Pons (tissue), 1 donor: ENCODE measurements around the gene EFCAB8.
A peak's percentile ranks its signal among the peaks of the same experiment; 100 is the strongest.
"Not testable (repeated sequence)": the region's sequence is repeated elsewhere in the genome, so short reads cannot be mapped to it uniquely, and the experiment has no call there.

Experiments
- DNase-seq: peaks from one replicate; pipeline ENCODE4 v3.0.0-alpha.2; 2016; ENCODE audit warnings: low spot score

The EFCAB8 gene

DNA sequence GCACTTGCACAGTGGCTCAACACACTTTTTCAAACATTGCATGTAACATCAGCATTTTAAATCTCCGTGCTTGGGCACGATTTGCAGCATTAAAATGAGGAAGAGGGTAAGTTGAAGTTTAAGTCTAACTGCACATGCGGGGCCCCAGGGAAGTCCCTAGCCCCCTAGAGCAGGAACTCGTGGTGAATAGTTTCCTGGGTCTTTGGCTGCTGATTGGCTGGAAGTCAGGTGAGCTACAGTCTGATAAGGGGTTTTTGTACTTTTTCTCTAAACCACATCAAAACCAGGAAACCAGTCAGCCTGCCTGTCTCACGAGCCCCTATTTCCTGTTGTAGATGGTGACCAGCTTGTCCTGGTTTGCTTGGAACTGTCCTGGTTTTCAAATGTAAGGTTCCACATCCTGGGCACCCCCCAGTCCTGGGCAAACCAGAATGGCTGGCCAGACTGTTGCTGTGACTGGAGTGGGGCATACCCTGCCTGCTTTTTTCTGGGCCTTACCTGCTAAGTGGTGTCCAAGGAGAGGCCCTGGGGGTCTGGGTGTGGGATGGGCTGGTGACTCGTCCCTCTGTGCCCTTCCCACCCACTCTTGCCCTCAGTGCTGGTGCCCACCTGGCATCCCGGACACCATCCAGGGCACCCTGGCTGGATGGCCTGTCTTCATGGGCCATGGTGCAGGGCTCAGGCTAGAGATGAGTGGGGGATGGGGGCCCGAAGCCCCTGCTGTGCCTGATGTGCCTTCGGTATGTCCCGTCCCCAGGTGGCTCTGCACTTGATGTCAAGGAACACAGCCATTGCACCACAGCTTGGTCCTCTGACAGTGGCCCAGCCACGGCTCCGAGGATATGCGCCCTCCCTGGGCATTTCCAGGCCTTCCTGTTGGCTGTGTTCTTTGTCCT is 113.7 kb downstream of the EFCAB8 start:
- DNase-seq = peak; percentile 9

DNA sequence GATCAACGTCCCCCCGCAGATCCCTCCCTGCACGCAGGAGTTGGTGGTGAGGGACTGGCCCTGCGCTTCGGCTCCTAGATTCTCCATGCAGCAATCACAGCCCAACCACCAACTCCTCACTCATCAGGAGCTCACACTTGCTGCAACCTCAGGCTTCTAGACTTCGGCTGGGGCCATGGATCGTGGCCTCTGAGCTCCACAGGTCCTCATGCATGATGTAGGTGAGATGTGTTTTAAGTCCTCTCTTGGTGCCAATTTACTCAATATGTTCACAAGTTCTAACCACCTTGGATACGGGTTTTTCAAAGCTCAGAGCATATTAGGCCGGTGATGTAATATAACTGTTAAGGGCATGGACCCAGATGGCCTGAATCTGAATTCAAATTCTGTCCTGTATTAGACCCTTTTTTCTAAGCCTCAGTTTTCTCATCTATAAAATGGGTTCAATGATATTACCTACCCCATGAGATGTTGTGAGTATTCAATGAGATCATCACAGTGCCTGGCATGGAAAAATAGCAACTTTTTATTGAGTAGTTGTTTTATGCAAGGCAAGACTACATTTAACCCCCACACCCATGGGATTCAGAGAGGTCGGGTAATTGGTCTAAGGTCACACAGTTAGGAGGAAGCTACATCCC is 114.5 kb downstream of the EFCAB8 start:
- DNase-seq = no peak

DNA sequence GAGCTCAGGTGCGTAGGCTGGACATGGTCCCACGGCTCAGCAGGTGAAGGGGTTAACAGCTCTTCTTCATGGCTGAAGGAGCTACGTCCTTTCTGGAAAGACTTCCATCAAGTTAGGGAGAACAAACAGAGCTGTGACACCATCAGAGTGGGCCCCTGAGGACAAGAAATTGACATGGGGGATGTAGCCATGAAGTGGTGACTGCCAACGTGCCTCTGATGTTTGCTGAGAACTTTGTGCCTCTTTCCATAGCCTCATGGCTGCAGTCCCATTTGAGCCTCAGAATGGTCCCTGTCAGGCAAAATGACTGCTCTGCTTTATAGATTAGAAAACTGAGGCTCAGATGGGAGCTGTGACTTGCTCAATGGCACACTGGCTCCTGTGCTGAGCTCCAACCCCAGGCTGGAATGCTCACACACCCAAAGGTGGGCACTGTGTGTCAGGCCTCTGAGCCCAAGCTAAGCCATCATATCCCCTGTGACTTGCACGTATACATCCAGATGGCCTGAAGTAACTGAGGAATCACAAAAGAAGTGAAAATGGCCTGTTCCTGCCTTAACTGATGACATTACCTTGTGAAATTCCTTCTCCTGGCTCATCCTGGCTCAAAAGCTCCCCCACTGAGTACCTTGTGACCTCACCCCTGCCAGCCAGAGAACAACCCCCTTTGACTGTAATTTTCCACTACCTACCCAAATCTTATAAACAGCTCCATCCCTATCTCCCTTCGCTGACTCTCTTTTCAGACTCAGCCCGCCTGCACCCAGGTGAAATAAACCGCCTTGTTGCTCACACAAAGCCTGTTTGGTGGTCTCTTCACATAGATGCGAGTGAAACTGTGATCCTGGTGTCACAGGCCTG is 115.7 kb downstream of the EFCAB8 start:
- not testable (repeated sequence) for DNase-seq

DNA sequence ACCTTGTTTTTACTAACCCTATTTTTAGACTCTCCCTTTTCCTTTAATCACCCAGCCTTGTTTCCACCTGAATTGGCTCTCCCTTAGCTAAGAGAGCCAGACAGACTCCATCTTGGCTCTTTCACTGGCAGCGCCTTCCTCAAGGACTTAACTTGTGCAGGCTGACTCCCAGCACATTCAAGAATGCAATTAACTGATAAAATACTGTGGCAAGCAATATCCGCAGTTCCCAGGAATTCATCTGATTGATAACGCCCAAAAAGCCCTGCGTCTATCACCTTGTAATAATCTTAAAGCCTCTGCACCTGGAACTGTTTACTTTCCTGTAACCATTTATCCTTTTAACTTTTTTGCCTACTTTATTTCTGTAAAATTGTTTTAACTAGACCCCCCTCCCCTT is 116.4 kb downstream of the EFCAB8 start:
- DNase-seq = not testable (repeated sequence)

DNA sequence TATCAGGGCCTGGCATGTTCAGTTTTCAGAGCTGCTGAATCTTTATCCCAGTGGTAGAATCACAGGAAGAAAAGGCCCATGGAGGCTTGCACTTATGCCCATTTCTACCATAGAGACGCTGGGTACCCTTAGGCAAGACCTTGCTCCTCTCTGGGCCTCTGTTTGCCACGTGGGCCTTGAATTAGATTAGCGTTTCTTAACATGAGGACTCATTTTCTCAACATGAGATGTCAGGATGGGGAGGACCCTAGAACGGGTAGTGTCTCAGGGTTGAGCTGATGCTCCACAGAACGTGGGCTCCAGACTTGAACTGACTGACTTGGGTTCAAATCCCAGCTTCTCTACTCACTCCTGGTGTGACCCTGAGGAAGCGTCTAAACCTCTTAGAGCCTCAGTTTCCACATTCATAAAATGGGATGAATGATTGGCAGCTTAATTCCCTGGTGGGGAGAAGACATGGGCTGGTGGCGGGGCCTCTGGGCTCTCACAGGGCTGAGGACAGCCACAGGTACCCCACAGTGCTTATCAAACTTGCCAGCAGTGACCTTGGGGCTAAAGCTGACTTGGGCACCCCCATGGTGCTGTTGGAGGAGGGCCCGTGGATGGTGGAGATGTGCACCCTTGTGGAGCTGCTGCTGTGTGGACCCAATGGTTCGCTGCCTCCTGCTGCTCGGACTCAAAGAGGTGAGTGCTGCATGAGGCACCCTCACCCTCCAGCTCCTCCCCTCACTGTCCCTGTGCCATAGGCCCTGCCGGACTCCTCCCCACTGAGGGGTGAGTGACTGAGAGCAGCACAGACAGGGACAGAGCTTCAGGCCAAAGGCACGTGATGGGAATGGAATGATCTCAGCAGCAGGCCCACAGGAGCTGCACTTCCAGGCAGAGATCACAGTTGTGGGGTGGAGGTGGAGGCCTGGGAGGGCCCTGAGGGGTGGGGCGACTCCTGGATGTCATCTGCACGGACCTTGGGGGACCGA is 117.3 kb downstream of the EFCAB8 start:
- DNase-seq = peak; percentile 8

DNA sequence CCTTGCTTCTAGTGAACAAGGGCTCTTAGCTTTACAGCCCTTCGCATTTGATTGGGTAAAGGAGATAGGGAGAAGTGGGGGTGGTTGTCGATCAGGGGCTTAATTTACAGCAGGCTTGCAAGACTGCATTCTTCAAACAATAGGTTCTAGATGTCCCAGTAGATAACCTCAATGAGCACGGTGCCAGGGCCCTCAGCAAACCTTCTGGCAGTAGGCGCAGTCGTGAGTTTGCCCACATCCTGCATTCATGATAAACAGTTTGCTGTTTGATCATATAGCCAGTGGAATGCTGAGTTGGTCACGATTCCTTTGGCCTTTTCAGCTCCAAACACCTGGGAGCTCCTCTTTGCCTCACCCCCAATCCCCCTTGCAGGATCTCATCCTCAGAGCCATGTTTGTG is 118.0 kb downstream of the EFCAB8 start:
- no peak for DNase-seq

DNA sequence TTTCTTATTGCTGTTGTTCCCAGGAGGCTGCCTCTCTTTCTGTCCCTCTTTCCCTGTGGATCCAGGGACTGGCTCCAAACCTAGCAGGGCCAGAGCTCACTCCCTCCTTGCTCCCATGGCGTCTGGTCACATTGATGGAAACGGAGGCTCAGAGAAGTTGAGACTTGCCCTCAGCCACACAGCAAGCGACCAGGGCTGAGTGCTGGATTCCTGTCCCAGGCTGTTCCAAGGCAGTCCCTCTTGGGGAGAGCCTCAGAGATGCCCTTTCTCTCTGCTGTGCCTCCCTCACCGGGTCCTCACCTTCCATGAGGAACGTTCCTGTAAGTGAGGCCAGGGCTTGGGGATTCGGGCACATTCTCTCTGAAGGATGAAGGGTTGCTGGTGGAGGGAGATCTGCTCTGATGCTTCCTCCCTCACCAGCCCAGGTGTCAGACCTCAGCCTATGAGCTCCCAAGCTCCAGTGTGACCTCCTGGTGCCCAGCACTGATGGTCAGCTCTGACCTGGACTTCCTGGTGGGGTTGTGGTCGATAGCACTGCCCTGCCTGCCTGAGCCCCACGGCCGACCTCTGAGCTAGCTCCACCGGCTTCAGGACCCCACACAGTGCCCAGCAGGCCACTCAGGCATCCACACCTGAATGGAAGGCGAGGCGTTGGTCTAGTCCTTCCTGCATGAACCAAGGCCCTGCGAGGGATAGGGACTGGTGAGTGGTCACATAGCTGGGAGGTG is 118.7 kb downstream of the EFCAB8 start:
- DNase-seq = no peak

DNA sequence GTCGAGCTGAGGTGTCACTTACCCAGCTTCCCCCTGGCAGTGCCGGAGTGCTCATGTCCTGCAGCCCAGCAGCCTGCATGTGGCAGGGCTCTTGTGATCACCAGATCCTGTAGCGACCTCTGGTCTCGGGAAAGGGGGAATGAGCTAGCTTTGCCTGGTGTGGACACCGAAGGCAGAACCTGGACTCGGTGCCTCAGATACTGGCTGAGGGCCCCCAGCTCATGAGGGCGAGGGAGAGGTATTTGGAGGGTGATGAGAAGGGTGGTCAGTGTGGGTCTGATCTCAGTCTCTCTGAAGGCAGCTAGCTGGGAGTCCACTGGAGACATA is 119.2 kb downstream of the EFCAB8 start:
- DNase-seq = no peak

DNA sequence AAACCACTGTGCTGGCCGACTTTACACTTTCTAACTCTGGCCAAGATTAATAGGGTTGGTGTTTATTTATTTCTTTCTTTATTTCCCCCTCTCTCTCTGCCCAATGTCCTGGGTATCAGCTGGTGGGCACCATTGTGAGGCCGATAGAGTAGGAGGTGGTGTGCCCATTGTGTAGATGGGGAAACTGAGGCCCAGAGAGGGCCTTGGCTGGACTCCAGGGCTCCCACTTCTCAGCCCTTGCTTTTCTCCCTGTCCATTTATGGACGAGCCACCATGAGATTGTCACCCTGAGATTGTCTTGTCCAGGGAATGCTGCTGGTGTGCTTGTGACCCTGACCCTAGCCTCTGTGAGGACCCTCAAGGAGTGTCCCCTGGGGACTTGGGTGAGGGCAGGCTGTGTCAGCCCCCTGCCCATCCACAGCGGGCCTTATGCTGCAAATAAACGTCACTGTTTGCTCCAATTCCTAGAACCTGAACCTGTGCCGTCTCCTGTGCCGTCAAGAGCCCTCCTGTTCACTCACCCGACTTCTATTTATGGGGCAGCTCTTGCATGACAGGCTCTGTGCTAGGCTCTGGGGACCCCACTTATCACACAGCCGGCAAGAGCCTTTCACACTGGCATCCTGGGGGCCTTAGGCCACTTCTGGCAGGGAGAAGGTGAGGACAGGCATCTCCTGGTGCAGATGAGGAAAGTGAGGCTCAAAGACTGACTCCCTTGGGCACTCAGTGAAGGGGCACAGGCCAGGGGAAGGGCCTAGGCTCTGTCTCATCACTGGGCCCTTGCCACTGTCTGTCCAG is 120.7 kb downstream of the EFCAB8 start:
- peak; percentile 26 for DNase-seq

DNA sequence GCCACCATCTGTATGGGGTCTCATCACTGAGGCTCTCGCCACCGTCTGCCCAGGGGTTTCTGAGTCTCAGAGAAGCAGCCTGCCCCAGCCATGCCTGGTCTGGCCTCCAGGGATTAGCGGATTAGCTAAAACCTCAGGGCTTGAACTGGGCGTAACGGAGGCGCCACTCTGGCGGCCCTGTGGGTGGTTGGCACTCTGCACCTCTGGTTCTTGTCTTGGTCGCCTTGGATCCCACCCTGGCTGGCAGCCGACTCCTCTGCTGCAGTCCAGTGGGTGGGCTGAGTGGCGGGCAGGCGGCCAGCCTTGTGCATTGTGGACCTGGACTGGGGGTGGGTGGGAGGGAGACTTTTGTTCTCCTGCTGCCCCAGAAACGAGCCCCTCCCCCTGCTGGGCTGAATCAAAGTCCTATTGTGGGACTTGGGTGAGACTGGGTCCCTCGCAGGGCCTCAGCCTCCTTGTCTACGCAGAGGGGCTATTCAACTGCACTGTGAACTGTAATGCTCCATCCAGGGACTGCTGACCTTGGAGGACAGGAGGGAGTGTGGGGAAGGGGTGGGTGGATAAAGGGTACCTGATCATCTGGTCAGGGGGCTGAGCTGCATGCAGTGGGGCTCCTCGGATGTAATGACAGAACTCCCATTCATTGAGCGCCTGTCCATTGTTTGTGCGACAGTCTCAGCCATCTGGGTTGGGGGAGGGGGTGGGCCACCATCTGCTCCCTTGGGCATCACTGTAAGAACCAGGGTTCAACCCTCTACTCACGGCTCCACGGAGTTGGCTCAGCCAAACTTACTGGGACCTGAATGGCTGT is 121.6 kb downstream of the EFCAB8 start:
- peak; percentile 92 for DNase-seq

DNA sequence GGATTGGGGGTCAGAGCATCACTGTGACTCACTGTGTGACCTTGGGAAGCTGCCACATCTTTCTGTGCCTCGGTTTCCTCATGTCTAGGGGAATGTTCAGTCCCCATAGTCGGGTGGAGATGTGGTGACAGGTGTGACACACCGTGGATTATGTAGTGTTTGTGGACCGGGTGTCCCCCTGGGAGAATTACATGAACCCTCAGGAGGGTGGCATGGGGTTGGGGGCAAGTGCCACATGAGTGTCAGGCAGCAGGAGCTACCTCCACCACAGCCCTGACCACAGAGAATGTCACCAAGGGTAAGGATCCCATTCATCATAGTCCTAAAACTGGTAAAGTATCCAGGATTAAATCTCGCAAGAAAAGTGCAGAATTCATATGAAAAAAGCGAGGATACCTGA is 122.3 kb downstream of the EFCAB8 start:
- no peak for DNase-seq

DNA sequence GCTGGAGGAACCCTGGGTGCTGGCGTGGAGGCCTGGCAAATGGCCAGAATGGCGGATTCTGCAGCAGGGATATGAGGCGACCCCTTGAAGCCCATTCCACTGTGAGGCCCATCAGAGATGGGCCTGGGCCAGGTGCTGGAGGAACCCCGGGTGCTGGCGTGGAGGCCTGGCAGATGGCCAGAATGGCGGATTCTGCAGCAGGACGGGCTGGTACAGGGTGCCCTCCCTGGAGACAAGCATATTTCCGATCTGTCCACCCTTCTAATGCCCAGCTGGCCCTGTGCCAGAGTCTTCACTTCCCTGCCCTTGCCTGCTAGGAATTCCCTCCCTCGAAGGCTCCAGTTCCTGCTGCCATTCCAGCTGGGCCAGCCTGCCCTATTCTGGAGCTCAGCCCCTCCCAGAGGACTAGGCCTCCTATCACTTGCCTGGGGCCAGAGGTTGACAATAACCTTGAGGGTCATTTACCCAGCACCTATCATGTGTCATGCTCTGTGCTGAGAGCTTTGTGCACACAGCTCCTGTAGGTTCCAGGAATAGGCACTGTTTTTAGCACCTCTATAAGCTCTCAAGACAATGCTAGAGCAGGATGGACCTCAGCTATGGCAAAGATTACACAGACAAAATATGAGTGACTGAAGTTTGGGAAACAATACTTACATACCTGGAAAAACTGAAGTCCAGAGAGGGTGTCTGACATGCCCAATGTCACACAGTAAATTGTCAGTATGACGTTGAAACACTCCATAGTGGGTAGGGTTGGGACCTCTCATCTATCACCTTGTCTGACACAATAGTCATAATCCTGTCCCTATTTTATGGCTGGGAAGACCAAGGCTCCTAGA is 124.1 kb downstream of the EFCAB8 start:
- peak; percentile 17 for DNase-seq

DNA sequence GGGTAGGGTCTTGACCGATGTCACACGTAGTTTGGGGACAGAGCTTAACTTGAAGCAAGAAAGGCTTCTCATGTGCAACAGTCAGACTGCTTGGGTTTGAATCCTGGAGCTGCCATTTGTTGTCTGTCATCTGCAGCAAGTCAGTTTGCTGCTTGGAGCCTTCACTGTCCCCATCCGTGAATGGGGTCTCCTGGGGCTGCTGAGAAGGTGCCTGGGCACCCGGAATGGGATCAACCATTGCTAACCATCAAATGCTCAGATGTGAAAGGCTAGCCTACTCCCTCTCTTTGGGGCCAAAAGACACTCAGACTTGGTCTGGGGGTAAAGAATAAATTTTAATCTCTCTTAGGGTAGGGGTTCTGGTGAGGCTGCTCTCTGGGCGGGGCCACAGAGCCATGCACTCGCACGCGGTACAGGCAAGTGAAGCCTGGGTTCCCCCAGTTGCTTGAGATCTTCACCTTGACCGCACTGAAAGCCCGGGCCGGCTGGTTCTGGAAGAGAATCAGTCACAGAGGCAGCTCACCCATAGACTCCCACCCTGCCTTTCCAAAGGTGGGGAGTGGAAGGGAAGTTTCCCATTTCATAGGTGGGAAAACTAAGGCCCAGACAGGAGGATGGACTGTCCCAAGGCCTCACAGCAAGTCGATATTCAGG is 124.9 kb downstream of the EFCAB8 start:
- no peak for DNase-seq

DNA sequence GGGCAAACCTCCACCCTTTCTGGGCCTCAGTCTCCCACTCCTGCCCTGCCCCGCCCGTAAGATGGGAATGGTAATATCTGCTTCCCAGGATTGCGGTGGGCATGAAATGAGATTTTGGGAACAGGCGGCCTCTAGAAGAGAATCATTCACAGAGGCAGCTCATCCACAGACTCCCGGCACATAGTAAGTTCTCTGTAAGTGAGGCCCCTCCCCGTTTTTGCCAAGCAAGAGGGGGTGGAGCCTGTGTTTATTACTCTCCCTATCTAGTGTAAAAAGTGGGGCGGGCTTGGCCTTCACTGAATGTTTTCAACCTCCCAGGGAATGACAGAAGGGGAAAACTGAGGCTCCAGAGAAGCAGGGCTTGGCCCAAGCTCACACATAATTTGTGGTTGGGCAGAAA is 125.5 kb downstream of the EFCAB8 start:
- peak; percentile 92 for DNase-seq

DNA sequence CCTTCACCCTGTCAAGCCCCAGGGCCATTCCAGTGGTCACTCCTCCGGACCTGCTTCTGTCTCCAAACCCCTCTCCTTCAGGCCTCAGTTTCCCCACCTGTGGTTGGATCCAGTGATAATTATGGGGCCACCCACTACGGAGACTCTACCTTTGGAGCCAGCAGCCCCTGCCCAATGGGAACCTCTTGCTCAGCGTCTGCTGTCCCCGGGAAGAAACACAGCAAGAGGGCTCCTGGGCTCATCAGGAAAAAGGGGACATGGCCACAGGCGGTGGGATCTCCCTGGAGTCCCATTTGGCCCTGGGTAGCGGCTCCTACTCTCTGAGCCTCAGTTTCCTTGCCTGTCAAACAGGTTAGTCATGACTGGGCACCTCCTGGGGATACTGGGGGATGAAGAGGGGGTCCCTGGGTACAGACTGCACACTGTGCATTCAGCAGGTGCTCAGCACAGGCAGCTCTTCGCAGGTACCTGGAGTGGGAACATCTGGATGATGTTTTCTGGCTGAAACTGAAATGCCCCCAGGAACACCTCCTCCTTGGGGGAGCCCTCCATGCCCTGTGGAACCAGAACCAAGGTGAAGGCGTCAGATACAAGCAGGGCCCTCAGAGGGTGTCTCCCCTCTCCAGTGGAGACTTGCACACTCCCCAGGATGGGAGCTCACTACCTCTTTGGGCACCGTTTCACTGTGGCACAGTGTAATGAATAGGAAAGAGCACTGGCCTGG is 126.1 kb downstream of the EFCAB8 start:
- no peak for DNase-seq

DNA sequence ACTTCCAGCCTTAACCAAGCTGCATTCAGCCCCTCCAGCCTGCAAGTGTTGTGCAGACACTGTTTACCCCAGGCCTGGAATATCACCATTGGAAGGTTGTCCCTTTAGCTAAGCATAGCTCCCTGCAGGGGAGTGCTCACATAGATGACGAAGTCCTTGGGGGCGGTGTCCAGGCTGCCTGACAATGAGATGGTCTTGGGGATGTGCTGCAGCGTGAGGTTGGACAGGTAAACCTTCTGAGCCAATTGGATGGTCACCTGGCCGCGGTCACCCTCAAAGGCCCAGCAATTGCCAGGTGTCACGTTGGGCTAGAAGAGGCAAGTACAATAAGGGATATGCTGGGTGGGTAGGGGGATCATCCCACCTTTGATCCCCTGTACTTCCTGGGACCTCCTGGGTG is 126.9 kb downstream of the EFCAB8 start:
- no peak for DNase-seq
